Spleen (tissue), 11 donors: ENCODE results near the gene ZNF486. TPM values are rescaled to one million over a fixed set of nuclear protein-coding genes. Genes with fewer than 3 reads are reported as not detected.

Experiments used
- DNase-seq: peaks from one replicate; pipeline ENCODE4 v3.0.0-alpha.2; 2020
- H3K27ac ChIP-seq, 8 donors: fragments of 200-600 bp; sonication (generic) in 7 of 8; 1 replicate in 4 of 8; 2 replicates in 4 of 8; pipeline versions ENCODE4 v1.5.0 to v1.8.0; 2016 to 2021; ENCODE audit warnings: inconsistent platforms in 4 of 8, mild to moderate bottlenecking in 4 of 8, moderate library complexity in 1 of 8
- H3K27me3 ChIP-seq, 7 donors: fragments of 200-600 bp; sonication (generic) in 6 of 7; replicated peaks in 1 of 7; 1 replicate in 4 of 7; 2 replicates in 3 of 7; pipeline versions ENCODE4 v1.5.0 to v1.8.0; 2016 to 2021; ENCODE audit warnings: inconsistent platforms in 3 of 7, mild to moderate bottlenecking in 1 of 7
- H3K36me3 ChIP-seq, 6 donors: fragments of 200-600 bp; sonication (generic) in 5 of 6; 1 replicate in 4 of 6; 2 replicates in 2 of 6; pipeline versions ENCODE4 v1.5.0 to v1.8.0; 2016 to 2021; ENCODE audit warnings: inconsistent platforms in 2 of 6
- H3K4me1 ChIP-seq, 6 donors: fragments of 200-600 bp; sonication (generic) in 5 of 6; 1 replicate in 3 of 6; 2 replicates in 3 of 6; pipeline versions ENCODE4 v1.5.0 to v1.8.0; 2016 to 2021; ENCODE audit warnings: inconsistent platforms in 3 of 6
- H3K4me3 ChIP-seq, 8 donors: fragments of 200-600 bp; sonication (generic) in 7 of 8; 1 replicate in 4 of 8; 2 replicates in 4 of 8; pipeline versions ENCODE4 v1.5.0 to v1.8.0; 2016 to 2021; ENCODE audit warnings: inconsistent platforms in 4 of 8, mild to moderate bottlenecking in 4 of 8, moderate library complexity in 2 of 8
- H3K9me3 ChIP-seq, 8 donors: fragments of 200-600 bp; sonication (generic) in 7 of 8; 1 replicate in 4 of 8; 2 replicates in 4 of 8; pipeline versions ENCODE4 v1.5.0 to v1.8.0; 2016 to 2021; ENCODE audit warnings: inconsistent platforms in 4 of 8
- CTCF ChIP-seq, 11 experiments: fragments of 200-600 bp in 7 of 11; fragments of 450-650 bp in 4 of 11; sonication (generic) in 4 of 11; IDR thresholded peaks in 8 of 11; conservative IDR thresholded peaks in 3 of 11; 1 replicate in 7 of 11; 2 replicates in 4 of 11; pipeline versions ENCODE4 v1.4.0 to v1.8.0; 2016 to 2021; ENCODE audit warnings: antibody characterized with exemption in 11 of 11, inconsistent platforms in 4 of 11, mild to moderate bottlenecking in 1 of 11
- POLR2A ChIP-seq, 3 donors: fragments of 450-650 bp; IDR thresholded peaks; one replicate each; pipeline ENCODE4 v1.5.1; 2017; ENCODE audit warnings: antibody characterized with exemption in 3 of 3, mild to moderate bottlenecking in 1 of 3
- POLR2AphosphoS5 ChIP-seq, 3 donors: sonication (generic); formaldehyde crosslinking; IDR thresholded peaks; one replicate each; pipeline ENCODE4 v1.5.1; 2017; ENCODE audit warnings: antibody characterized with exemption in 3 of 3
- WGBS, 5 donors: extraction: QIAGEN DNeasy Blood & Tissue Kit in 3 of 5; methylation state at CpG; one replicate each; pipeline versions ENCODE4 v1.1.5 to v1.1.7; 2013 to 2018; 5-methylcytosine and 5-hydroxymethylcytosine counted together
- intact Hi-C: fragments of 100-400 bp; cut with DNase I; formaldehyde crosslinking; loops from one replicate; pipeline ENCODE4 v1.15.0; 2023; ENCODE audit warnings: low total_unique reads
- polyA plus RNA-seq, 3 donors: library from polyadenylated mRNA; stranded (reverse); fragments of 200-250 nt; gene quantifications; one replicate each; pipeline ENCODE4 v1.2.1, GENCODE V29; 2013
- total RNA-seq, 7 donors: library from RNA; depleted of rRNA in 3 of 7; stranded (reverse); fragments of >200 nt in 3 of 7; fragmentation: NEBNext Ultra II Directional in 4 of 7; extraction: Animal tissue kit (Norgen Biotek cat#: 25700) in 4 of 7; gene quantifications; one replicate each; pipeline versions ENCODE4 v1.1.0 to v1.2.1, GENCODE V29; 2016 to 2021
- donor health status: healthy with polysubstance abuse.
- donor health status: DM: no; HTN: no; CAD: no; lungs with moderate emphysema.
- donor health status: DM: no; HTN: no; CAD: no.
- donor health status: Bipolar disorder and iron deficiency.
- donor health status: healthy.
- donor health status: DM: no; HTN: no; CAD: no.
- donor health status: DM: yes; HTN: yes; CAD: no.

ZNF486 gene
- total and polyA plus RNA-seq, 10 donors, result 2.6 to 18.7 (median 8.5) TPM

GRCh38 chr19:20235156-20235555 lies 68.1 kb downstream of the ZNF486 start:
- WGBS, 5 donors, result 71 to 84% (median 80%) methylated on average over 8 of the region's 8 CpGs
- H3K4me3 ChIP-seq, result no peak overlapping the region
- no peak for DNase-seq
- H3K4me1 ChIP-seq, result peaks cover 0 to 17% (median 12%) of the 10 kb centered on the region in 6 donors
- peaks cover 0 to 14% (median 0%) of the 10 kb centered on the region in 6 donors for H3K36me3 ChIP-seq
- H3K9me3 ChIP-seq, result peaks cover 0 to 40% (median 14%) of the 10 kb centered on the region in 8 donors
- TF ChIP-seq POLR2A (IDR thresholded peaks at IDR 0.05), result no peak
- TF ChIP-seq POLR2AphosphoS5 (IDR thresholded peaks at IDR 0.05), result no peak
- TF ChIP-seq CTCF (IDR thresholded peaks at IDR 0.05 in 8 of 11, conservative IDR thresholded peaks at IDR 0.05 in 3 of 11), result no peak
- intact Hi-C loops, result no loop called here
- no peaks in the 10 kb centered on the region for H3K27me3 ChIP-seq
- H3K27ac ChIP-seq, result peak overlapping the region in 1 of 8 donors; percentile 35

GRCh38 chr19:20237773-20238623 lies 71.0 kb downstream of the ZNF486 start:
- 0 to 6% (median 1%) methylated on average over 25 to 36 of the region's 36 CpGs for WGBS, 5 donors
- Histone ChIP-seq H3K4me3 (peak overlapping the region; percentile 44 to 91 (median 67)), H3K27ac (peak overlapping the region in 4 of 8 donors; percentile 57 to 79 (median 63)), H3K27me3 (no peaks in the 10 kb centered on the region), H3K36me3 (no peaks in the 10 kb centered on the region), H3K4me1 (peaks cover 0 to 17% (median 12%) of the 10 kb centered on the region in 6 donors), H3K9me3 (peaks cover 0 to 16% (median 0%) of the 10 kb centered on the region in 8 donors)
- intact Hi-C loops, result no loop called here
- peak in 1 of 3 donors; percentile 10 for TF ChIP-seq POLR2A (IDR thresholded peaks at IDR 0.05)
- TF ChIP-seq POLR2AphosphoS5 (IDR thresholded peaks at IDR 0.05), result peak; percentile 56 to 81 (median 60)
- no peak for TF ChIP-seq CTCF (IDR thresholded peaks at IDR 0.05 in 8 of 11, conservative IDR thresholded peaks at IDR 0.05 in 3 of 11)
- peak; percentile 89 for DNase-seq

- TF ChIP-seq POLR2A (IDR thresholded peaks at IDR 0.05) (no peak), POLR2AphosphoS5 (IDR thresholded peaks at IDR 0.05) (no peak), CTCF (IDR thresholded peaks at IDR 0.05 in 8 of 11, conservative IDR thresholded peaks at IDR 0.05 in 3 of 11) (no peak)
- intact Hi-C loops, result no loop called here
- Histone ChIP-seq H3K4me1 (peaks cover 0 to 4% (median 2%) of the 10 kb centered on the region in 6 donors), H3K27me3 (no peaks in the 10 kb centered on the region), H3K4me3 (no peak overlapping the region), H3K9me3 (no peaks in the 10 kb centered on the region), H3K27ac (peak overlapping the region in 1 of 8 donors; percentile 44), H3K36me3 (no peaks in the 10 kb centered on the region)
- no peak for DNase-seq
- 82 to 94% (median 89%) methylated on average over 4 of the region's 4 CpGs for WGBS, 5 donors
These were observed 76.6 kb downstream of the ZNF486 start for GRCh38 chr19:20243629-20244028.

GRCh38 chr19:20244356-20244755 lies 77.3 kb downstream of the ZNF486 start:
- DNase-seq, result no peak
- Histone ChIP-seq H3K36me3 (no peaks in the 10 kb centered on the region), H3K9me3 (no peaks in the 10 kb centered on the region), H3K27ac (peak overlapping the region in 3 of 8 donors; percentile 2 to 44 (median 42)), H3K4me3 (peak overlapping the region in 1 of 8 donors; percentile 51), H3K4me1 (no peaks in the 10 kb centered on the region), H3K27me3 (no peaks in the 10 kb centered on the region)
- no peak for TF ChIP-seq CTCF (IDR thresholded peaks at IDR 0.05 in 8 of 11, conservative IDR thresholded peaks at IDR 0.05 in 3 of 11)
- no peak for TF ChIP-seq POLR2AphosphoS5 (IDR thresholded peaks at IDR 0.05)
- 42 to 74% (median 61%) methylated on average over 3 of the region's 3 CpGs for WGBS, 5 donors
- intact Hi-C loops, result no loop called here
